LHCN-M2 (cell line): ENCODE measurements around the gene SLC25A26. TPM values are rescaled to one million over a fixed set of nuclear protein-coding genes. Genes with fewer than 3 reads are reported as not detected.

ENCODE experiments used
- DNase-seq: peaks from one replicate; pipeline ENCODE4 v3.0.0-alpha.2; 2012; ENCODE audit warnings: low read depth
- polyA plus RNA-seq: library from polyadenylated mRNA; unstranded; fragments of >200 nt; gene quantifications from one replicate; pipeline ENCODE4 v1.2.1, GENCODE V29; 2012; ENCODE audit warnings: missing spikeins
- total RNA-seq: library from RNA; depleted of rRNA; stranded (reverse); fragments of >200 nt; gene quantifications from 2 replicates; pipeline ENCODE4 v1.2.3, GENCODE V29; 2014; rRNA removed

Gene SLC25A26, protein sequence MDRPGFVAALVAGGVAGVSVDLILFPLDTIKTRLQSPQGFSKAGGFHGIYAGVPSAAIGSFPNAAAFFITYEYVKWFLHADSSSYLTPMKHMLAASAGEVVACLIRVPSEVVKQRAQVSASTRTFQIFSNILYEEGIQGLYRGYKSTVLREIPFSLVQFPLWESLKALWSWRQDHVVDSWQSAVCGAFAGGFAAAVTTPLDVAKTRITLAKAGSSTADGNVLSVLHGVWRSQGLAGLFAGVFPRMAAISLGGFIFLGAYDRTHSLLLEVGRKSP
- 14.3 and 25.9 TPM in 2 replicates for total RNA-seq
- polyA plus RNA-seq: 21.4 TPM

DNA sequence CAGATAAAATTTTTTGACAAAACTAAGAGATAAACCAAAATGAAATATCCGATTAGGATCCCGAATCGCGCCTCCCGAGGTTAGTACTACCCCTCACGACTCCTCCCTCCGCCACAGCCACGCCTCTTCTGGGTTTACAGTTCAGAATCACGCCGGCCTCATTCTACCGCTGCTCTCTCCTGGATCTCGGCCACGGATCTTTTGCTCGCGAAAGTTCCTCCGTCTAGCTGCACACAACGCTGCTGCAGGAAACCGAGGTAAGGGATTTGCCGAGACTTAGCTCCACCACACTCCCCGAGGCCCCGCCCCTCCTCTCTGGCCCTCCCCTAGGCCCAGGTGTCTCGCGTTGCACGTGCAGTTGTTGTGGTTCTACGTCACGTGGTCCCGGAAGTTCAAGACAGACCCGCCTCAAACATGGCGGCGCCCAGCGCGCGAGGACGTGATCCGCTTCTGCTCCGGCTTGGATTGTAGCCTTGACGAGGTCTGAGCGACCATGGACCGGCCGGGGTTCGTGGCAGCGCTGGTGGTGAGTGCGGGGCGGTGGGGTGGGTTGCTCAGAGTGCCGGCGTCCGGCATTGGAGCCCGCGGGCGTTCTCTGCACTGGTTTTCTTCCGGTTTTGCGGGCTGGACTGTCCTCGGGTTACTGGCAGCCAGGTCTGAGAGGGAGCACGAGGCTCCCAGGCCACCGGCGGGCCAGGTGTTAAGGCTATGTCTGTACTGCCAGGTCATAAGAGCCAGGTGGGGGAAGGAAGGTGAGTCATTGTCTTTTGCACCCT, at the start of gene SLC25A26:
SLC25A26 (plus strand) TSS at position 400 of the 776 bp plus-strand sequence; CDS start at position 494, 94 bp downstream.
- peak; percentile 91 for DNase-seq

DNA sequence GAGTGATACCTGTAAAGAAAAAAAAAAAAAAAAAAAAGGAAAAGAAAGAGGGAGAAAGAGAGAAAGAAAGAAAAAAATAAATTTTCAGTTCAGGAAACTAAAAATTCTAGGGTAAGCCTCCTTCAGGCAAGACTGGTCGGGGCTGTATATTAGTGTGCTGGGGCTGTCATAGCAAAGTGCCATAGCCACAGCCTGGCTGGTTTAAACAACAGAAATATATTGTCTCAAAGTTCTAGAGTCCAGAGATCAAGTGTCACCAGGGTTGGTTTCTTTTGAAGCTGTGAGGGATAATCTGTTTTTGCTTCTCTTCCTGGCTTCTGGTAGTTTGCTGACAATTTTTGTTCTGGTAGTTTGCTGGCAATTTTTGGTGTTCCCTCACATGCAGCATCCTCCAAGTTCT, 48.4 kb upstream of the SLC25A26 start:
- DNase-seq: no peak

DNA sequence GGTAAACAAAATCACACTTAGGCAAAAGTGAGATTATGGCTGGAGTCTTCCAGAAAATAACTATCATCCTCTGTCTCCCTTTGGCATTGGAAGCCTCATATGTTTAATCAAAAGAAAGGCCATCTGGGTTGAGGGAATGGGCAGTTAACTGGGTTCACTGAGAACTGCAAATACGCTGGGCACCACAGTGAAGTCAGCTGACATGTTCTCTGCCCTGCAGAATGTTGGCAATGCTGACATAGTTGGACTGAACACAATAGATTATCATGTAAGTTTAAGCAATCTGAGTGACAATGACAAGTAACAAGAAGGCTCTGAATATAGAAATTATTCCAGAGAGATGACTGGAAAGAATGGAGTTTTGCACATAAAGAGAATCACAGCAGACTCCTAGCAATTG, 43.8 kb upstream of the SLC25A26 start:
- DNase-seq: no peak

DNA sequence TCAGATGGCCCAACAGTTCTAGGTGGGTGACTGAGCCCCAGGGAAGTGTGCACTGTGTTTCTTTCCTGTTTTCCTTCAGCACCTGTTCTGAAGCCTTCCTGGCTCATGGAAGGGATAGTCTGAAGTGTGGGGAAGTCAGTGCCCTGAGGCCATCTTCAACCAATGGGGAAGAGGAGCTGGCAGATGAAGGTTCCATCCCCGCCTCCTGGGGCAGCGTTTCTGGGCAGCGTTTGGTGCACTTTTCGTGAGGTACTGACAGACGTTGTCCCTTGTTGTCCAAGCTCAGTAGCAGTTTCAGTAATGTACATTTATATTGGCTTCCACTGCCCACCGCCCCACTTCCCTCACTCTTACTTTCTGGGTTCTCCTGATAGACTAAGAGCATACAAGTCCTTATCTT, 42.6 kb upstream of the SLC25A26 start:
- no peak for DNase-seq

DNA sequence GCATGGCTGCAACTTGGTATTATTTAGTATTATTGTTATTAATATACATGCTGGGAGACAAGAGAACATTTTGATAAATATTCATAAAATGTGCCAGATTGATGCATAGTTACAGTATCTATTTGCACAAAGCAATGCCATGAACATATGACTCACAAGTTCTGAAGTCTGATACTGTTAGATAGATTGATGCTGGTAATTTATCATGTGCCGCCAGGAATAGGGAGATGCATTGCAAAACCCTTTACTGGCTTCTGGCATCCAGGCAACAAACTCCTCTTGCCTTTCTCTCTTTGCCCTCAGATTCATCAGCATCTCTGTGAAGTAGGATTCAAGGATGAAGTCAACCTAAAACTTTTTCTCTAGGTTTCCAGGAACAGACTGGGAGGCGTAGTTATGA, 41.0 kb upstream of the SLC25A26 start:
- peak; percentile 10 for DNase-seq

DNA sequence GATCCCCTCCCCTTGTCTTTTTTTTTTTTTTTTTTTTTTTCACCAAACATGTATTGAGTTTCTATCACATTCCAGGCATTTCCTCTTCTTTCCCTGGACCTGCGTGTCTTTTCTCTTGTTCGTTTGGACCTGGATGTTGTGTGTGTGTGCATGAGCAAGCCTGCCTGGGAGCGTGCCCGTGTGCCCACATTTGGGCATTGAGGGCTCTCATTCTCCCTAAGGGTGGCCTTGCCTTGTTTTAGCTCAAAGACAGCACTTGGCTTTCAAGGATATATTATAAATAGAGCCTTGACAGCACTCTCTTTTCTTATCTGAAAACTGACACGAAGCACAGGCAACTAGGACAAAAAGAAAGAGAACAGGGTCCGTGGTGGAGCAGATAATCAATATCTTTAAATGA, 39.0 kb upstream of the SLC25A26 start:
- no peak for DNase-seq

DNA sequence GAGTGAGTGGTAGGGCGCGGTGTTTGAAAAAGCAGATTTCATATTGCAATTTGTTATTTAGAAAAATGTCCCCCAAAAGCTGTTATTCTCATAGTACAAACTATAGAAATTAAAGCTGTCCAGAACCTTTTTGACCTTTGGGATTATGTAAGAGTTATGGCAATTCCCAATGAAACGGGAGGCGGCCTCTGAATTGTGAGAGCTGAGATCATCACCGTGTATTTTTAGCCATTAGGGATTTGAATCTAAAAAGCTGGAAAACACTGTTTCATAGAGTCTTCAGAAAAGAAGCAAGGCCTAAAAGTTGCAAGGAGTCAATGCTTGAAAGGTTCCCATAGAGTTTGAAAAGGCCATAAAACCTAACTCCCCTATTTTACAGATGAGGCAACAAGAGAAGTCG, 38.6 kb upstream of the SLC25A26 start:
- no peak for DNase-seq

DNA sequence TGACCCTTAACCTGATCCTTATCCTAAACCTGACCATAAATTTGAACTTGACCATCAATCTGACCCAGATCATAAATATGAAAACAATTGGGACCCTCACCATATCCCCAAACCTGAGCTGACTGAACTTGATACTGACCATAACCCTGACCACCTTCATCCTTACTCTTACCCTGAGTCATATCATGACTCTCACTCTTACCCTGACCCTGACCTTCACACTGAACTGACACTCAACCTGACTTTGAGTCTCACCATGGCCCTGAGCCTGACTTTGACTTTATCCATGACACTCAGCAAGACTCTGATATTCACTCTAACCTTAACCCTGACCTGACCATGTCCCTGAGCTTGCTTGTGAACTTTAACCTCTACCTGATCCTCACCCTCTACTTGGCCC, 34.3 kb upstream of the SLC25A26 start:
- DNase-seq: no peak

DNA sequence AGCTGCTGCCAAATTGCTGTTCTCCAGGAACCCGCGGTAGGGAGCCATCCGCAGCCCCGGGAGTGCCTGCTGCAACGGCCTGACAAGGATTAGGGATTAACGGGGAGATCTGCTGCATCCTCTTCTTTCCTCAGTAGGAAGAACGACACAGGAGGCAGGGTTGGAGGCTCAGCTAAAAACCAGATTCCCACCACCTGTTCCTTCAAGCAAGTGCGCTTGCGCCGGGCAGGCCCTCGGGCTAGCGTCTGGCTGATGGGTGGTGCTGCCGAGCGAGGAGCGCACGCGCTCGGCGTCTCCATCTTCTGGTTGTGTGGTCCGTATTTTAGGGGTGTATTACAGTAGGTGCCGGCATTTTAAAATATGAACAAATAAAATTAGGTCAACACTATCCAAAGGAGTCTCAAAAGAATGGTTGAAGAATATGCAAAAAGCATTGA, 25.4 kb upstream of the SLC25A26 start:
- DNase-seq: peak; percentile 70

DNA sequence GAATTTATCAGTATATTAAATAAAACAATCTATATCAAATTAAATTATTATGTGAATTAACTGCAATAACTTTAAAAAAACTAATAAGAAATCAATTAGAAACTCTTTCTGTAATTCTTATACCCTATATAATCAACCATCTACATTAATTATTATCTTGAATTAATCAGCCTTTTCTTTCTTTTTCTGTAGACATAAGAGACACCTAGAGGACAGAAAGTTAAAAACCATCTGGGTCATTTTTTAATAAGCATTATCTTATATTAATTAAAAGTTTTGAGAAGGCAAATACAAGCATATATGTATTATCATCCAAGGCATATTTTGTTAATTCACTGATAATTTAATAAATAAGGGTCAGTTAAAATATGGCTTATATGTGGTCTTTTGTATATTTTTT, 24.2 kb upstream of the SLC25A26 start:
- no peak for DNase-seq

DNA sequence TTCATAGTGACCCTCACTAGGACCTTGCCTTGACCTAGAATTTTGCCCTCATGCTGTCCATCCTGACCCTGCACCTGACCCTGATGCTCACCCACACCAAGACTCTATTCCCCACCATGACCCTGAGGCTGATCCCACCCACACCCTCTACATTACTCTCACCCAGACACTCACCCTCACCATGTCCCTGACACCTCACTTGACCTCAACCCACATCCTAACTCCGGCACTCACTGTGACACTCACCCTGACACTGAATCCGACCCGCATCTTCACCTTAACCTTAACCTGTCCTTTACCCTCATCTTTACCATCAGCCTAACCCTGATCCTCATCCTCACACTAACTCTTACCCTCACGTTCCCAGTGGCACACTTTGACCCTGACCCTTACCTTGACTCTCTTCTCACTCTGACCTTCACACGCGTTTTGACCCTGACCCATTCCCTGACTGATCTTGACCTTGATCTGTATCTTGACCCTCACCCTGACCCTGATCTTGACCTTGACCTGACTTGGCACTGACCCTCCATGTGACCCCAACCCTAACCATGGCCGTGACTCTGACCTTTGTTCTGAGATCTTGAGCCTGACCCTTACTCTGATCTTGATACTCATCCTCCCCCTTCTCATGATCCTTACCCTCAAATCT, 22.2 kb upstream of the SLC25A26 start:
- DNase-seq: no peak

DNA sequence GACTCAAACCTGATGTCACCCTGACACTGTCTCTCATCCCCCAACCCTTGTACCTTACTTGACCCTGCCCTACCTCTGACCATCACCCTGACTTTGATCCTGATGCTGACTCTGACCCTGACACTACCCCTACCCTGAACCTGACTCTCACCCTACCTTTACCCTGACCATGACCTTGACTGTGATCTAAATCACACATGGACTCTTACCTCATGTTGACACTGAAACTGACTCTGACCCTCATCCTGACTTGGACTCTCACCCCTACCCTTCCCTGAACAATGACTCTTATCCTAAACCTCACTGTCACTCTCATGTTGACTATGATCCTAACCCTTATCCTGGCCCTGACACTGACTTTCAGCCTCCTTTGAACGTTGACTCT, 21.7 kb upstream of the SLC25A26 start:
- DNase-seq: no peak

DNA sequence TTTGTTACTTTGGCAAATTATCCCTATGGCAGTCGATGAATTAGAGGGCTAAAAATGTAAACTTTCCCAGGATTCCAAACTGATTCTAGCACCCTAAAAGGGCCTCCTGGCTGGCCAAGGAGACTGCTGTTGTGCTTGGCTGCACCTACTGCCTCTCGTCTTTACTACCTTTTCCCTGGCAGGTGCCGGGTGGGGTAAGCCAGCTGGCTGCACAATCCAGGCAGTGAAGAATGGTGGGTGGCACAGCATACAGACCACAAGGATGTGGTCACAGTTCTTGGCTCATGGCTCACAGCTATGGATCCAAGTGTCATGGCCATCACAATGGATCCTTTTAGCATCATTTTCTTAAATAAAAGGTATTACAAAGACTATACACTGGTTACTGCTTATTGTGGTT, 20.7 kb upstream of the SLC25A26 start:
- DNase-seq: no peak

DNA sequence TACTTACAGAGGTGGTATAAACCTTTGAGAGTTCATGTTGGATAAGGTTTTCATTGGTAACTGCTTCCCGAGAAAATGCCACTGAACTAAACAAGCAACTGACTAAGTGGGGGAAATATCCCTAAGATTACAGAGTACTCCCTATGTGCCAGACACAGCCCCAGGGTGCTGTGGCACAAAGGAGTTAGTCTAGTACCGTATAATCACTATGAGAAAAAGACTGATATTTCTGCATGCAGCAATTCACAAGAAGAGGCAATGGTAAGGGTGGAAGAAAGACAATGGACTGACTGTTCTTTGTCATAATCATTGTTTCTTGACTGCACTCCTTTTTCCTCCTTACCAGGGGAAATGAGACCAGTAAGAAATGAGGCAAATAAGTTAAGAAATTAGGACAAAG, 20.0 kb upstream of the SLC25A26 start:
- DNase-seq: no peak

DNA sequence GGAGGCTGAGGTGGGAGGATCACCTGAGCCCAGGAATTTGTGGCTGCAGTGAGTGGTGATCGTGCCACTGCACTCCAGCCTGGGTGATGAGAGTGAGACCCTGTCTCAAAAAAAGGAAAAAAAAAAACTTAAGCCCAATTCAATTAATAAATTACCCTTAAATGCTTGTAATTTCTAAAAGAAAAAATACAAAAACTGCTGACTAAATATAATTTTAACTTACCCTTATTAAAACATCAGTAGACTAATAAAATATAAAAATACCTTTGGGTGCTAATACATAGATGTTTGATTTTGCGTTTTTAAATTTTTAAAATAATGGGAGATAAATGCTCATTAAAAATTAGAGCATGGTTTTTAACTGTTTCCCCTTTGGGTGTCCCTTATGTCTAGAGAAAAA, 17.5 kb upstream of the SLC25A26 start:
- DNase-seq: no peak

DNA sequence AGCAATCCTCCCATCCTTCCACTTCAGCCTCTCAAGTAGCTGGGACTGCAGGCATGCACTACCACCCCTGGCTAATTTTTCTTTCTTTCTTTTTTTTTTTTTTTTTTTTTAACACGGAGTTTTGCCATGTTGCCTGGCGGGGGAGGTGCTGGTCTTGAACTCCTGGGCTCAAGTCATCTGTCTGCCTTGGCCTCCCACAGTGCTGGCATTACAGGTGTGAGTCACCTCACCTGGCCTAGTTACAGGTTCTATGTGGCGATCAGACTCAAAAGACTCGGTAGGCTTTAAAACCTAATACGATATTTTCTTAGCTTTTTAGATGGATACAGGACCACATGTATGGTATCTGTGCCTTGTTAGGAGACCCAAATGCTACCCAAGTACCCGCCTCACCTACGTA, 14.0 kb upstream of the SLC25A26 start:
- no peak for DNase-seq

DNA sequence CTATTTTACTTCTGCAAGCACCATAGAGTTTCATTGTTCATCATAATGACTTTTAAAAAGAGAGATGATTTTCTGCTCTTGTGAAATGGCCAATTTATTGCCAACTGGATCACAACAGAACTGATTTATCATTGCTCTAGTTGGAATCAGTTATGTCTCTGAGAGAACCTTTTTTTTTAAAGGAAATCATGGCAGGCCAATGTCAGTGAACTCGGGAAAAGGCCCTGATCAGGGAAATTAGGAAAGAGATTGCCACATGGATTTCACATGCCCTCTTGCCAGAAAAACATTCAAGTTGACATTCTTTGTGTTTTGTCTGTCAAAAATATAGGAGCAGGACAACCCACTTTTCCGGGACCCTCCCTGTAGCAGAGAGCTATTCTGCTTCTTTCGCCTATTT, 12.6 kb upstream of the SLC25A26 start:
- no peak for DNase-seq

DNA sequence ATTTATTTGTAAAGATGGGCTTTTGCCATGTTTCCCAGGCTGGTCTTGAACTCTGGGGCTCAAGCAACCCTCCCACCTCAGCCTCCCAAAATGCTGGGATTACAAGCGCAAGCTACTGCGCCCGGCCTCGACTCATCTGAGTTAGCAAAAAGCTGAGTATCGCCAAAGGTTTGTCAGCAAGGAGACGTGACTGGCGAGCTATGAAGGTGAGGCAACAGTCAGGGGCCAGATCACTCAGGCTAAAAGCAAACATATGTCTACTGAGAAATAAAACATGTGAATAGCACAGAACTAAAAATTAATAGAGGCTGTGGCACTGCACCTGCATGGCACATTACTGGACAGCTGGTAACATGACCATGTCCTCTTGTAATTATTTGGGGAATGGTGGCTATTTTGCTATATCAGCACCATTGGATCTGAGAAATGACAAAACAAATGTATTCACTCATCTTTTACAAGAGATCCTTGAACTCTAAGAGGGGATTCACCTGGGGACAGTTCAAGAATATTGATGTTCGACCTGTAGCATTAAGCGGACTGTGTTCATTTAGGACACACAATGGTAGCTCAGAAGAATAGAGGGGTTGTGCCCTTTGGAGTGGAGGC, 10.0 kb upstream of the SLC25A26 start:
- DNase-seq: no peak

DNA sequence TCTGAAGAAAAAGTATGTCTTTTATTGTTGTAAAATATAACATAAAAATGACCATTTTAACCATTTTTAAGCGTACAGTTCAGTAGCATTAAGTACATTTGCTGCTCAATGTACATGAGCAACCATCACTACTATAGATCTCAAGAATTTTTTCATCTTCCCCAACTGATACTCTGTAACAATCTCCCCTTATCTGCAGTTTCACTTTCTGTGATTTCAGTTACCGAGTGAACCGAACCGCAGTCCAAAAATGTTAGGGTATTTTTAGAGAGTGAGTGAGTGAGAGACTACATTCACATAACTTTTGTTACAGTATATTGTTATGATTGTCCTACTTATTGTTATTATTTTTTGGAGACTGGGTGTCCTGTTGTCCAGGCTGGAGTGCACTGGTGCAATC, 9.0 kb upstream of the SLC25A26 start:
- no peak for DNase-seq

DNA sequence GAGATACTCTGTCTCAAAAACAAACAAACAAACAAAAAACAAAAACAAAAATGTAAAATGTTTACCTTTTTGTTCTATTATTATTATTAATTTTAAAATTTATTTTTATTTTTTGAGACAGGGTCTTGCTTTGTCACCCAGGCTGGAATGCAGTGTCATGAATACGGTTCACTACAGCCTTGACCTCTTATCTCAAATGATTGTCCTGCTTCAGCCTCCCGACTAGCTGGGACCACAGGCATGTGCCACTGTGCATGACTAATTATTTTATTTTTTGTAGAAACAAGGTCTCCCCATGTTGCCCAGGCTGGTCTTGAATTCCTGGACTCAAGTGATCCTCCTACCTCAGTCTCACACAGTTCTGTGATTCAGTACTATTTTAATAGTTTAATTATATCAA, 5.7 kb upstream of the SLC25A26 start:
- no peak for DNase-seq

DNA sequence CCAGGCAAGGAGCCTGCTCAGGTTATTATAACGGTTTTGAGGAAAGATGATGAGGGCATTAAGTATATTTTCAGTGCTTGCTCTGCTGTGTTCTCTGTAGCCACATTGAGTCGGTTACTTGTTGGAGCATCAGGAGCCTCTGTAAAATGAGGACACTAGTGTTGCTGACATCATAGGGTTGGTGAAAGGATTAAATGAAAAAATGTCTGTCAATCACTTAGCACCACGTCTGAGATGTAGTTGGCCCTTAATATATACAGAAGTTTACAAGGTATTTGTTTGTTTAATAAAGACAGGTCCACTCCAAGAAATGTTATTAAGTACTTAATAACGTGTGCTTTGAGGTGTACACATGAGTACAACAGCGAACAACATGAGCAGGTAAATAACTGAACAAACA, 735 bp upstream of the SLC25A26 start:
- no peak for DNase-seq

DNA sequence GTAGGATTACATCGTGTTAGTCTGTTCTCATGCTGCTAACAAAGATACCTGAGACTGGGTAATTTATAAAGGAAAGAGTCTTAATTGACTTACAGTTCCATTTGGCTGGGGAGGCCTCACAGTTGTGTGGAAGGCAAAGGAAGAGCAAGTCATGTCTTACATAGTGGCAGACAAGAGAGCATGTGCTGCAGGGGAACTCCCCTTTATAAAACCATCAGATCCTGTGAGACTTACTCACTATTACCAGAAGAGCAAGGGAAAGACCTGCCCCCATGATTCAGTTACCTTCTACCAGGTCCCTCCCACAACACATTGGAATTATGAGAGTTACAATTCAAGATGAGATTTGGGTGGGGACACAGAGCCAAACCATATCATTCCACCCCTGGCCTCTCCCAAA, 3.4 kb downstream of the SLC25A26 start:
- no peak for DNase-seq
